Upper lobe of left lung (tissue), 4 donors: ENCODE results near the gene DGKB.

Experiments
- CTCF ChIP-seq, 6 experiments: fragments of 450-650 bp in 4 of 6; fragments of 200-600 bp in 2 of 6; sonication (generic) in 2 of 6; IDR thresholded peaks; one replicate each; pipeline ENCODE4 v1.5.1; 2016 to 2019; ENCODE audit warnings: antibody characterized with exemption in 6 of 6
- EP300 ChIP-seq, 4 donors: sonication (generic); formaldehyde crosslinking; IDR thresholded peaks; one replicate each; pipeline ENCODE4 v1.5.1; 2017; ENCODE audit warnings: antibody characterized with exemption in 4 of 4, control low read depth in 2 of 4
- POLR2AphosphoS5 ChIP-seq, 2 donors: sonication (generic); formaldehyde crosslinking; IDR thresholded peaks; one replicate each; pipeline ENCODE4 v1.5.1; 2017; ENCODE audit warnings: antibody characterized with exemption in 2 of 2

DNA sequence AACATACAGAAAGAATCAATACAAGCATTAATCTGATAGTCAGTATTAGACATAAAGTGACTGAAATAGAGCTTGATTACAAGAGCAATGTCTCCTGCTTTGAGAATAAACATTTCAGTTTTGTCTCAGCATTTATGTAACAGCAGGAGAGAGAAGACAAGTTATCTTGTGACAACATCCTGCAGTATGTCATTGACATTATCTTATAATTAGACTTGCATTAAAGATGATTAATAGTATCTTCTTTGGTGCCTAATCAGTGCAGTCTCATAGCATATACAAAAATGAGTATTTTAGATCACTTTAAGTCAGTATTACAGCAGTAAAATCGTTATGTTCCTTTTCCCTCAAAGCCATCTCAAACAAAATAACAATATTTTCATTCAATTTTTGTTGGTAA lies 477.0 kb downstream of the DGKB start:
- TF ChIP-seq CTCF (IDR thresholded peaks at IDR 0.05) (no peak), POLR2AphosphoS5 (IDR thresholded peaks at IDR 0.05) (no peak), EP300 (IDR thresholded peaks at IDR 0.05) (no peak)
